Endodermal cell (in vitro differentiated cells): ENCODE data around the gene CSF1. TPM values are rescaled to one million over a fixed set of nuclear protein-coding genes. Genes with fewer than 3 reads are reported as not detected.
"Not testable (repeated sequence)": the region's sequence is repeated elsewhere in the genome, so short reads cannot be mapped to it uniquely, and the experiment has no call there.

Source experiments
- DNase-seq: peaks from one replicate; pipeline ENCODE4 v3.0.0-alpha.2; 2017
- H3K27ac ChIP-seq: 2 replicates; pipeline ENCODE4 v1.5.1; 2013; ENCODE audit warnings: mild to moderate bottlenecking, low read depth, low read length, moderate library complexity
- H3K27me3 ChIP-seq: 2 replicates; pipeline ENCODE4 v1.6.1; 2013; ENCODE audit warnings: mild to moderate bottlenecking, low read length, moderate library complexity; ENCODE audit not compliant: insufficient read depth, control insufficient read depth, poor library complexity, severe bottlenecking
- H3K36me3 ChIP-seq: 2 replicates; pipeline ENCODE4 v1.7.0; 2013; ENCODE audit warnings: mild to moderate bottlenecking, low read length, moderate library complexity; ENCODE audit not compliant: control insufficient read depth, insufficient read depth
- H3K4me1 ChIP-seq: one replicate; pipeline ENCODE4 v1.7.0; 2013; ENCODE audit warnings: low read length; ENCODE audit not compliant: control insufficient read depth, insufficient read depth
- H3K4me3 ChIP-seq: 2 replicates; pipeline ENCODE4 v1.5.1; 2013; ENCODE audit warnings: mild to moderate bottlenecking, low read length, moderate library complexity
- H3K9ac ChIP-seq: 2 replicates; pipeline ENCODE4 v1.6.1; 2013; ENCODE audit warnings: mild to moderate bottlenecking, low read length, moderate library complexity; ENCODE audit not compliant: poor library complexity, severe bottlenecking; ENCODE audit errors: extremely low read depth
- H3K9me3 ChIP-seq: 2 replicates; pipeline ENCODE4 v1.6.1; 2013; ENCODE audit warnings: mild to moderate bottlenecking, low read length, moderate library complexity; ENCODE audit not compliant: control insufficient read depth
- H3K27ac Mint-ChIP-seq: 2 replicates; pipeline ENCODE4 v1.8.0; 2020; ENCODE audit warnings: mixed read lengths
- H3K27me3 Mint-ChIP-seq: 2 replicates; pipeline ENCODE4 v1.8.0; 2021; ENCODE audit warnings: mild to moderate bottlenecking, mixed read lengths; ENCODE audit not compliant: insufficient read depth
- H3K36me3 Mint-ChIP-seq: 2 replicates; pipeline ENCODE4 v1.8.0; 2020; ENCODE audit warnings: low read depth, mixed read lengths
- H3K4me1 Mint-ChIP-seq: 2 replicates; pipeline ENCODE4 v1.8.0; 2020; ENCODE audit warnings: mixed read lengths
- H3K4me3 Mint-ChIP-seq: 2 replicates; pipeline ENCODE4 v1.8.0; 2020; ENCODE audit warnings: mild to moderate bottlenecking, moderate library complexity, mixed read lengths
- H3K9me3 Mint-ChIP-seq: 2 replicates; pipeline ENCODE4 v1.8.0; 2020; ENCODE audit warnings: mild to moderate bottlenecking, mixed read lengths
- CTCF ChIP-seq: fragments of 200-600 bp; sonication (generic); conservative IDR thresholded peaks from 2 replicates; pipeline ENCODE4 v1.5.0; 2021; ENCODE audit warnings: antibody characterized with exemption, mild to moderate bottlenecking
- WGBS, 2 experiments: methylation state at CpG; one replicate each; pipeline versions ENCODE4 v1.1.5 to v1.1.7; 2013; ENCODE audit warnings: missing lambda C conversion rate in 2 of 2, mixed read lengths in 1 of 2; ENCODE audit not compliant: insufficient coverage in 1 of 2, insufficient read length in 1 of 2; 5-methylcytosine and 5-hydroxymethylcytosine counted together
- total RNA-seq, 2 donors: library from RNA; stranded (reverse); fragmentation: NEBNext Ultra II Directional in 1 of 2; extraction: Animal tissue kit (Norgen Biotek cat#: 25700) in 1 of 2; gene quantifications; 2 replicates in 1 of 2; 3 replicates in 1 of 2; pipeline ENCODE4 v1.2.1, GENCODE V29; 2021

Gene CSF1
- total RNA-seq, 2 donors from 2014 or later: 1.0 to 2.1 TPM

- Histone ChIP-seq H3K27ac (no peak overlapping the region), H3K27me3 (no peaks in the 10 kb centered on the region), H3K4me3 (no peak overlapping the region), H3K4me1 (peaks cover 14% of the 10 kb centered on the region), H3K9me3 (no peaks in the 10 kb centered on the region), H3K36me3 (no peaks in the 10 kb centered on the region), H3K9ac (no peak overlapping the region)
- peaks cover 46% of the 10 kb centered on the region for H3K4me1 Mint-ChIP-seq
- no peak for DNase-seq
- WGBS, 2 experiments: 79 to 89% methylated on average over 6 to 8 of the region's 8 CpGs
- no peak for TF ChIP-seq CTCF
- no peaks in the 10 kb centered on the region for H3K36me3 Mint-ChIP-seq
- no peaks in the 10 kb centered on the region for H3K9me3 Mint-ChIP-seq
- H3K4me3 Mint-ChIP-seq: no peak overlapping the region
- no peaks in the 10 kb centered on the region for H3K27me3 Mint-ChIP-seq
- no peak overlapping the region for H3K27ac Mint-ChIP-seq
Observed at GRCh38 chr1:109878531-109879104, 32.0 kb upstream of the CSF1 start.

DNA sequence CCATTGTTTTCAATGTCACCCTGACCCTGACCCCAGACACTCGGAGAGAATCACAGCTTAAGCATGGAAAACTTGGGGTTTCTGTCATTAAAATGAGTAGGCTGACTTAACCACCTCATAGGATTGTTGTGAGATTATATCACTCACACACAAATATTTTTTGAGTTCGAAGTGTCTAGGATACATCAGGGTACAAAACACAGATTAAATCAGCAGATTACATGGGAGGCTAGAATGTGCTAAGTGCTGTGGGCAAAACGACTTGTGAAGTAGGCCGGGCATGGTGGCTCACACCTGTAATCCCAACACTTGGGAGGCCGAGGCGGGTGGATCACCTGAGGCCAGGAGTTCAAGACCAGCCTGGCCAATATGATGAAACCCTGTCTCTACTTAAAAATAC is 31.3 kb upstream of the CSF1 start:
- peaks cover 16% of the 10 kb centered on the region for H3K4me1 ChIP-seq
- not testable (repeated sequence) for DNase-seq, H3K27me3 ChIP-seq, H3K9me3 Mint-ChIP-seq, H3K9me3 ChIP-seq, H3K27me3 Mint-ChIP-seq, H3K4me3 ChIP-seq, H3K27ac Mint-ChIP-seq, H3K36me3 ChIP-seq, H3K36me3 Mint-ChIP-seq, H3K9ac ChIP-seq, H3K27ac ChIP-seq, H3K4me3 Mint-ChIP-seq
- WGBS, 2 experiments: 90 to 95% methylated on average over 2 to 6 of the region's 6 CpGs
- H3K4me1 Mint-ChIP-seq: peaks cover 48% of the 10 kb centered on the region

DNA sequence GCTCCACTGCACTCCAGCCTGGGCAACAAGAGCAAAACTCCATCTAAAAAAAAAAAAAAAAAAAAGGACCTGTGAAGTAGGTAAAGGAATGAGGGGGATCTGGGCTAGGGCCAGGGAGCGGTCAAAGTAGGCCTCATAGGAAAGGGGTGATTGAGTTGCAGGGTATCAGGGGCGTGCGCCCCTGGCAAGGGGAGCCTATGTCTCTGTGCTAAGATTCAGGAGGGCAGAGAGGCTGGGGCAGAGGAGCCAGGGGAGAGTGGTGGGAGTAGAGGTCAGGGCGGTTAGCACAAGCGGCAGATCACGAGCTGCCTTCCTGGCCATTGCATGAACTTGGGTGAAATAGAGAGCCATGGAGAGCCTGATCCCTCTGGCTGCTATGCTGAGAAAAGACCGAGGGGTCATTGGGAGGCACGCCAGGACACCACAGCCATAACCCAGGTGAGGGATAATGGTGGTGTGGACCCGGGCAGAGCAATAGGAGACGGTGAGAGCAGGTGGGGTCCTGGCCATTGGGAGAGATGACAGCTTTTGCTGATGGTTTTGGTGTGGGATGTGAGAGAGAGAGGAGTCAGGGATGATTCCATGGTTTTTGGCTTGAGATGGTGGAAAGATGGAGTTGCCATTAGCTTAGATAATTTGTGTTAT is 30.6 kb upstream of the CSF1 start:
- peaks cover 47% of the 10 kb centered on the region for H3K4me1 Mint-ChIP-seq
- Histone ChIP-seq H3K27me3 (no peaks in the 10 kb centered on the region), H3K36me3 (no peaks in the 10 kb centered on the region), H3K9me3 (no peaks in the 10 kb centered on the region), H3K27ac (no peak overlapping the region), H3K9ac (no peak overlapping the region), H3K4me3 (no peak overlapping the region), H3K4me1 (peaks cover 19% of the 10 kb centered on the region)
- no peaks in the 10 kb centered on the region for H3K27me3 Mint-ChIP-seq
- 95 to 100% methylated on average over 5 to 10 of the region's 10 CpGs for whole genome bisulfite sequencing, 2 experiments
- DNase-seq: no peak
- no peaks in the 10 kb centered on the region for H3K36me3 Mint-ChIP-seq
- no peak overlapping the region for H3K4me3 Mint-ChIP-seq
- no peak overlapping the region for H3K27ac Mint-ChIP-seq
- TF ChIP-seq CTCF: no peak
- no peaks in the 10 kb centered on the region for H3K9me3 Mint-ChIP-seq
